Activated CD8-positive, alpha-beta T cell treated with anti-CD3 and anti-CD28 coated beads for 36 hours (primary cell): ENCODE results near the gene GNPTAB. TPM values are rescaled to one million over a fixed set of nuclear protein-coding genes. Genes with fewer than 3 reads are reported as not detected.

Experiments
- ATAC-seq: fragments of 200-7000 bp; cut with Tn5 transposase; one replicate; pipeline ENCODE4 v1.10.0; 2021; ENCODE audit warnings: mild to moderate bottlenecking, moderate library complexity
- CTCF ChIA-PET: fragments of 350-600 bp; sonication (Branson Sonifier 250); formaldehyde crosslinking; loops from one replicate; lab custom pipeline; 2021; ENCODE audit warnings: antibody characterized with exemption; lab: Charles Lee
- POLR2A ChIA-PET: fragments of 350-600 bp; sonication (Branson Sonifier 250); formaldehyde crosslinking; loops from one replicate; lab custom pipeline; 2021; ENCODE audit warnings: antibody characterized with exemption; lab: Charles Lee
- DNase-seq: peaks from one replicate; pipeline ENCODE4 v3.0.0-alpha.2; 2020
- H3K27ac Mint-ChIP-seq: one replicate; pipeline ENCODE4 v1.8.0; 2021; ENCODE audit warnings: mild to moderate bottlenecking, mixed read lengths
- H3K27me3 Mint-ChIP-seq: one replicate; pipeline ENCODE4 v1.8.0; 2021; ENCODE audit warnings: mixed read lengths
- H3K36me3 Mint-ChIP-seq: one replicate; pipeline ENCODE4 v1.8.0; 2021; ENCODE audit warnings: low read depth, mixed read lengths
- H3K4me1 Mint-ChIP-seq: one replicate; pipeline ENCODE4 v1.8.0; 2021; ENCODE audit warnings: low read depth, mixed read lengths
- H3K4me3 Mint-ChIP-seq: one replicate; pipeline ENCODE4 v1.8.0; 2021; ENCODE audit warnings: mild to moderate bottlenecking, moderate library complexity, mixed read lengths
- H3K9me3 Mint-ChIP-seq: one replicate; pipeline ENCODE4 v1.8.0; 2021; ENCODE audit warnings: mixed read lengths
- intact Hi-C: fragments of 100-400 bp; cut with micrococcal nuclease; formaldehyde crosslinking; loops from one replicate; pipeline ENCODE4 v1.10.0; 2022
- total RNA-seq, 2 experiments: library from RNA; stranded (reverse); gene quantifications; one replicate each; pipeline ENCODE4 v1.2.3, GENCODE V29; 2021
- TF ChIP-seq, protein P1 (sequence below): fragments of 200-600 bp; IDR thresholded peaks from one replicate; pipeline ENCODE4 v1.8.0; 2022; ENCODE audit warnings: antibody characterized with exemption, mild to moderate bottlenecking

Gene GNPTAB
- total RNA-seq, 2 experiments from 2014 or later = 52.4 to 56.9 TPM

DNA sequence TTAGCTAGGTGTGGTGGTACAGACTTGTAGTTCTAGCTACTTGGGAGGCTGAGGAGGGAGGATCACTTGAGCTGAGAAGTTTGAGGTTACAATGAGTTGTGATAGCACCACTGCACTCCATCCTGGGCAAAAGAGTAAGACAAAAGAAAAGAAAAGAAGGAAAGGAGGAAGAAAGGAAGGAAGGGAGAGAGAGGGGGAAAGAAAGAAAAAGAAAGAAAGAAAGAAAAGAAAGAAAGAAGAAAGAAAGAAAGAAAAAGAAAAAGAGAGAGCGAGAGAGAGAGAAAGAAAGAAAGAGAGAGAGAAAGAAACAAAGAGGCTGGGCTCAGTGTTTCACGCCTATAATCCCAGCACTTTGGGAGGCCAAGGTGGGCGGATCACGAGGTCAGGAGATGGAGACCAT is 10.3 kb upstream of the GNPTAB start:
- intact Hi-C loops = loop anchor here (10.0 kb wide), 1 partner anchor 346 kb away; no protein-coding TSS in a partner anchor
- Mint-ChIP-seq H3K27me3 (no peaks in the 10 kb centered on the region), H3K4me3 (no peak overlapping the region), H3K4me1 (peaks cover 8% of the 10 kb centered on the region), H3K9me3 (no peaks in the 10 kb centered on the region), H3K27ac (no peak overlapping the region), H3K36me3 (no peaks in the 10 kb centered on the region)
- CTCF ChIA-PET = interaction anchor here (1.9 to 10.4 kb wide), 7 partner anchors 11 to 84 kb away, joined by 4 to 199 read pairs (median 36); partner anchors contain the start of gene GNPTAB
- TF ChIP-seq, protein P1, sequence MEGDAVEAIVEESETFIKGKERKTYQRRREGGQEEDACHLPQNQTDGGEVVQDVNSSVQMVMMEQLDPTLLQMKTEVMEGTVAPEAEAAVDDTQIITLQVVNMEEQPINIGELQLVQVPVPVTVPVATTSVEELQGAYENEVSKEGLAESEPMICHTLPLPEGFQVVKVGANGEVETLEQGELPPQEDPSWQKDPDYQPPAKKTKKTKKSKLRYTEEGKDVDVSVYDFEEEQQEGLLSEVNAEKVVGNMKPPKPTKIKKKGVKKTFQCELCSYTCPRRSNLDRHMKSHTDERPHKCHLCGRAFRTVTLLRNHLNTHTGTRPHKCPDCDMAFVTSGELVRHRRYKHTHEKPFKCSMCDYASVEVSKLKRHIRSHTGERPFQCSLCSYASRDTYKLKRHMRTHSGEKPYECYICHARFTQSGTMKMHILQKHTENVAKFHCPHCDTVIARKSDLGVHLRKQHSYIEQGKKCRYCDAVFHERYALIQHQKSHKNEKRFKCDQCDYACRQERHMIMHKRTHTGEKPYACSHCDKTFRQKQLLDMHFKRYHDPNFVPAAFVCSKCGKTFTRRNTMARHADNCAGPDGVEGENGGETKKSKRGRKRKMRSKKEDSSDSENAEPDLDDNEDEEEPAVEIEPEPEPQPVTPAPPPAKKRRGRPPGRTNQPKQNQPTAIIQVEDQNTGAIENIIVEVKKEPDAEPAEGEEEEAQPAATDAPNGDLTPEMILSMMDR = no peak
- no peak for ATAC-seq
- no peak for DNase-seq
- POLR2A ChIA-PET = no interaction called here

DNA sequence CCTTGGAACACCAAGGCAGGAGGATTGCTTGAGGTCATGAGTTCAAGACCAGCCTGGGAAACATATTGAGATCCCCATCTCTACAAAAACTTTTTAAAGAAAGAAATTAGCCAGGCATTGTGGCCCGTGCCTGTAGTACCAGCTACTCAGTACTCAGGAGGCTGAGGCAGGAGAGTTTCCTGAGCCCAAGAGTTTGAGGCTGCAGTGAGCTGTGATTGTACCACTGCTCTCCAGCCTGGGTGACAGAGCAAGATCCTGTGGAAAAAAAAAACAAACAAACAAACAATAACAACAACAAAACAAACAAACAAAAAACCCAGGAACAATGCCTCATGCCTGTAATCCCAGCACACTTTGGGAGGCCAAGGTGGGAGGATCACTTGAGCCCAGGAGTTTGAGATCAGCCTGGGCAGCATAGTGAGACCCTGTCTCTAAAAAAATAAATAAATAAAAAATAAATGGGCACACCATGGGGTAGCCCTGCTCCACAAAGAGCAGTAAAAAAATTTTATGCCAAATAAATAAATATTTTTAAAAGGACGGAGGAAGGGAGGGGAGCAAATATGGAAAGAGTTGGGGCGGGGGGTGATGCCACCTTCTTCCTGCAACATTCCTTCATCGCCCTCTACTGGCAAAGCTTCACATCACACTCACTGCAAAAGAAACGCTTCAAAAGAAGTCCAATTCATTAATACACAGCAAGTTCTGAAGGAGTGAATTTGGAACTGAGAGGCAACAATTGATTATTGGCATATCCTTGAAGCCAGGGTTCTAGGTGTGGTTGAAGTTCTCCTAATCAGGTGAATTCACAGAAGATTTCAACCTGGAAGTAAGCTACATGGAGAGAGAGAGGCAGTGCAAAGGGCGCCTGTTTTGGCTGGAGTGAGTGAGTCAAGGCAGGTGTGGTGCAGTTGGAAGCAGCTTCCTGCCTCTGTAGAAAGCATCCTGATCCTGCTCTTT is 8.8 kb upstream of the GNPTAB start:
- CTCF ChIA-PET = interaction anchor here (0.6 to 10.4 kb wide), 40 partner anchors 9 to 434 kb away, joined by 3 to 199 read pairs (median 4); partner anchors contain the start of genes ARL1, DRAM1 and GNPTAB
- H3K36me3 Mint-ChIP-seq = no peaks in the 10 kb centered on the region
- ATAC-seq = peak; percentile 79
- no peak overlapping the region for H3K27ac Mint-ChIP-seq
- TF ChIP-seq, protein P1 = peak; percentile 96
- intact Hi-C loops = loop anchor here (1.0 to 10.0 kb wide), 3 partner anchors 66 to 425 kb away; no protein-coding TSS in a partner anchor
- H3K4me1 Mint-ChIP-seq = peaks cover 8% of the 10 kb centered on the region
- H3K9me3 Mint-ChIP-seq = no peaks in the 10 kb centered on the region
- POLR2A ChIA-PET = interaction anchor here (0.6 to 1.5 kb wide), 3 partner anchors 64 to 602 kb away, joined by 3 to 4 read pairs (median 3); no protein-coding TSS in a partner anchor
- no peaks in the 10 kb centered on the region for H3K27me3 Mint-ChIP-seq
- DNase-seq = peak; percentile 82
- no peak overlapping the region for H3K4me3 Mint-ChIP-seq

DNA sequence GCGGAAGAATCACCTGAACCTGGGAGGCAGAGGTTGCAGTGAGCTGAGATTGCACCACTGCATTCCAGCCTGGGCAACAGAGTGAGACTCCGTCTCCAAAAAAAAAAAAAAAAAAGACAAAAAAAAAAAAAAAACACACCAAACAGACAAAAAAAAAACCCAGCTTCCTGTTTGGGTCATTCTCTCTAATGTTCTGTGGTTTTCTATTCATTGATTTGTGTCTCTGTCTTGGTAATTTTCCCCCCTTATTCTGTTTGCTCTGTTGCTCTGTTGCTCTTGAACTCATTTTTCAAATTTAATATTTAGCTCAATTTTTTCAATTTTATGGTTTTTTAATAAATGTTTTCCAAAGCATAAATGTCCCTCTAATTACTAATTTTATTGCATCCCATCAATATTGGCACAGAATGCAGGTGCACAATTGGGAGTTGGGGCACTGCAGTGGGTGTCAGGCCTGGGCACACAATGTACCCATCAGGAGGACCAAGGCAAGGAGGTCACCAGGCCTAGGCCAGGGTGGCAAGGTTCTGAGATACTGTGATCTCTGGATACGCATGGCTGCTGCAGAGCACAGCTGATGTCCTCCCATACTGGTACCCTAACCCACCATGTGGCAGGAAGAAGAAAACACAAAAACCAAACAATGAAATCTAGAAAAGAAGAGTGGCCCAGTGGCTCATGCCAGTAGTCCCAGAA is 8.0 kb upstream of the GNPTAB start:
- no peak overlapping the region for H3K4me3 Mint-ChIP-seq
- intact Hi-C loops = loop anchor here (1.0 to 10.0 kb wide), 2 partner anchors 65 to 424 kb away; no protein-coding TSS in a partner anchor
- peaks cover 8% of the 10 kb centered on the region for H3K4me1 Mint-ChIP-seq
- ChIA-PET CTCF (interaction anchor here (0.9 to 10.4 kb wide), 18 partner anchors 9 to 433 kb away, joined by 3 to 199 read pairs (median 16); partner anchors contain the start of genes GNPTAB and WASHC3), POLR2A (interaction anchor here (1.1 to 1.5 kb wide), 2 partner anchors 64 to 65 kb away, joined by 3 to 4 read pairs; no protein-coding TSS in a partner anchor)
- peak overlapping the region; percentile 47 for H3K27ac Mint-ChIP-seq
- H3K9me3 Mint-ChIP-seq = no peaks in the 10 kb centered on the region
- no peaks in the 10 kb centered on the region for H3K27me3 Mint-ChIP-seq
- TF ChIP-seq, protein P1 = no peak
- ATAC-seq (peak; percentile 46), DNase-seq (no peak)
- no peaks in the 10 kb centered on the region for H3K36me3 Mint-ChIP-seq

DNA sequence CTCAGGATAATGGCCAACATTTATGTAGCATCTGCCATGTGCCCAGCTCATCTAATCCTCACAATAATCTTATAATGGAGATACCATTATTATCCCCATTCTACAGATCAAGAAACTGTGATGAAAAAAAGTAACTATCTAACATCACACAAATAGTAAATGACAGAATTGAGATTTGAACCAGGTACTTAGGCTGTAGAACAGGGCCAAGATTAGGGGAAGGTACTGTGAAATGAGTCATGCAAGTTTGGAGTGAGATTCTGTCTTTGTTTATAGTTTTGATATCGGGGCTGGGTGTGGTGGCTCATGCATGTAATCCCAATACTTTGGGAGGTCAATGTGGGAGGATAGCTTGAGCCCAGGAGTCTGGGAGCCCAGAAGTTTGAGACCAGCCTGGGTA is 1.3 kb upstream of the GNPTAB start:
- Mint-ChIP-seq H3K4me1 (peaks cover 27% of the 10 kb centered on the region), H3K36me3 (peaks cover 13% of the 10 kb centered on the region), H3K4me3 (peak overlapping the region; percentile 19), H3K9me3 (no peaks in the 10 kb centered on the region), H3K27me3 (no peaks in the 10 kb centered on the region), H3K27ac (no peak overlapping the region)
- ATAC-seq (no peak), DNase-seq (no peak)
- ChIA-PET POLR2A (no interaction called here), CTCF (interaction anchor here (0.7 to 11.4 kb wide), 13 partner anchors 8 to 249 kb away, joined by 3 to 143 read pairs (median 14); no protein-coding TSS in a partner anchor)
- intact Hi-C loops = loop anchor here (10.0 kb wide), 1 partner anchor 417 kb away; no protein-coding TSS in a partner anchor
- TF ChIP-seq, protein P1 = no peak
